Ovary (tissue), 9 donors: ENCODE results near the gene ATP7A. TPM values are rescaled to one million over a fixed set of nuclear protein-coding genes. Genes with fewer than 3 reads are reported as not detected.

Experiments
- DNase-seq, 5 donors: peaks; one replicate each; pipeline ENCODE4 v3.0.0-alpha.2; 2019 to 2020
- H3K27ac ChIP-seq, 2 donors: fragments of 200-600 bp; one replicate each; pipeline versions ENCODE4 v1.5.1 to v1.8.0; 2019 to 2022
- H3K27me3 ChIP-seq: fragments of 200-600 bp; one replicate; pipeline ENCODE4 v1.8.0; 2022
- H3K36me3 ChIP-seq: fragments of 200-600 bp; sonication (generic); one replicate; pipeline ENCODE4 v1.5.1; 2019
- H3K4me1 ChIP-seq: one replicate; pipeline ENCODE4 v1.8.1; 2013; ENCODE audit warnings: mild to moderate bottlenecking, moderate library complexity; ENCODE audit not compliant: insufficient read depth
- H3K4me3 ChIP-seq: fragments of 200-600 bp; sonication (generic); one replicate; pipeline ENCODE4 v1.5.1; 2017
- H3K9me3 ChIP-seq, 2 donors: fragments of 200-600 bp in 1 of 2; sonication (generic) in 1 of 2; one replicate each; pipeline versions ENCODE4 v1.5.1 to v1.8.1; 2013 to 2019; ENCODE audit warnings: mild to moderate bottlenecking in 1 of 2, moderate library complexity in 1 of 2
- EP300 ChIP-seq: sonication (generic); formaldehyde crosslinking; IDR thresholded peaks from one replicate; pipeline ENCODE4 v1.6.1; 2017; ENCODE audit warnings: antibody characterized with exemption
- POLR2A ChIP-seq: fragments of 450-650 bp; IDR thresholded peaks from one replicate; pipeline ENCODE4 v1.6.1; 2017; ENCODE audit warnings: antibody characterized with exemption, mild to moderate bottlenecking, moderate library complexity
- WGBS, 3 donors: extraction: QIAGEN DNeasy Blood & Tissue Kit in 1 of 3; methylation state at CpG; one replicate each; pipeline versions ENCODE4 v1.1.5 to v1.1.7; 2013 to 2017; 5-methylcytosine and 5-hydroxymethylcytosine counted together
- intact Hi-C, 4 donors: fragments of 100-400 bp; cut with DNase I; formaldehyde crosslinking; loops; one replicate each; pipeline versions ENCODE4 v1.11.0 to v1.15.1; 2022 to 2023
- polyA plus RNA-seq, 2 donors: library from polyadenylated mRNA; stranded (reverse); fragments of 200-250 nt in 1 of 2; fragments of 350-450 nt in 1 of 2; fragmentation: Illumina TruSeq in 1 of 2; extraction: RNeasy Lipid Tissue Mini Kit (QIAGEN cat#74804) in 1 of 2; gene quantifications; one replicate each; pipeline ENCODE4 v1.2.3, GENCODE V29; 2013 to 2014
- total RNA-seq, 7 donors: library from RNA; depleted of rRNA in 2 of 7; stranded (reverse); fragments of >200 nt in 2 of 7; fragmentation: NEBNext Ultra II Directional in 3 of 7; extraction: Animal tissue kit (Norgen Biotek cat#: 25700) in 3 of 7; gene quantifications; one replicate each; pipeline versions ENCODE4 v1.1.0 to v1.2.4, GENCODE V29; 2016 to 2023
- TF ChIP-seq, protein P1 (sequence below), 3 donors: fragments of 450-650 bp in 2 of 3; fragments of 200-600 bp in 1 of 3; IDR thresholded peaks; one replicate each; pipeline versions ENCODE4 v1.5.1 to v1.8.0; 2016 to 2022; ENCODE audit warnings: antibody characterized with exemption in 3 of 3, mild to moderate bottlenecking in 1 of 3
- donor health status: DM: no; HTN: no; CAD: no; lungs with moderate emphysema.
- donor health status: DM: no; HTN: no; CAD: no.
- donor health status: Bipolar disorder and iron deficiency.
- donor health status: DM: yes; HTN: yes; CAD: no.
- donor health status: DM: no; HTN: no; CAD: no.
- donor health status: DM: yes; HTN: yes; CAD: no.

Gene ATP7A
- total and polyA plus RNA-seq, 9 donors, result 2.3 to 11.2 (median 10.2) TPM

DNA sequence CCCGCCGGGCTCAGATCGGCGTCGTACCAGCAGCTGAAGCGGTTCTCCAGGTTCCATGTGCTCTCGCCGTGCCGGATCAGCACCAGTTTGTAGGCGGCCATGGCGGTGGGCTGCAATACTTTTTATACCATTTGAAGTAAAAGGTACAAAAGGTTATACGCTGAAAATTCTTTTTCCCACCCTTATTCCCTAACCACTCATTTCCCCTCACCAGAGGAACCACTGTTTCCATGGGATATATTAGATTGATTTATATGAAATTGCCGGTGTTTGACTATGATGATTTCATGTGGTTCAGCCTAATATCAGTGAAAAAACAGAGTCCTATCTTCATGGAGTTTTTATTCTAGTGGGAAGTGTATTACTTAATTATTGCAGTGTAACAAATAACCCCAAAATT is 59.0 kb downstream of the ATP7A start, which contains the start of gene PGAM4:
Gene PGAM4 (minus strand): TSS at position 101 of the 400 bp plus-strand sequence. CDS start 0 bp downstream, at position 101.
- no peak for DNase-seq
- no peaks in the 10 kb centered on the region for H3K4me1 ChIP-seq
- no peaks in the 10 kb centered on the region for H3K36me3 ChIP-seq
- H3K4me3 ChIP-seq, result no peak within 1 kb of the TSS
- TF ChIP-seq POLR2A, result no peak
- TF ChIP-seq, protein P1, sequence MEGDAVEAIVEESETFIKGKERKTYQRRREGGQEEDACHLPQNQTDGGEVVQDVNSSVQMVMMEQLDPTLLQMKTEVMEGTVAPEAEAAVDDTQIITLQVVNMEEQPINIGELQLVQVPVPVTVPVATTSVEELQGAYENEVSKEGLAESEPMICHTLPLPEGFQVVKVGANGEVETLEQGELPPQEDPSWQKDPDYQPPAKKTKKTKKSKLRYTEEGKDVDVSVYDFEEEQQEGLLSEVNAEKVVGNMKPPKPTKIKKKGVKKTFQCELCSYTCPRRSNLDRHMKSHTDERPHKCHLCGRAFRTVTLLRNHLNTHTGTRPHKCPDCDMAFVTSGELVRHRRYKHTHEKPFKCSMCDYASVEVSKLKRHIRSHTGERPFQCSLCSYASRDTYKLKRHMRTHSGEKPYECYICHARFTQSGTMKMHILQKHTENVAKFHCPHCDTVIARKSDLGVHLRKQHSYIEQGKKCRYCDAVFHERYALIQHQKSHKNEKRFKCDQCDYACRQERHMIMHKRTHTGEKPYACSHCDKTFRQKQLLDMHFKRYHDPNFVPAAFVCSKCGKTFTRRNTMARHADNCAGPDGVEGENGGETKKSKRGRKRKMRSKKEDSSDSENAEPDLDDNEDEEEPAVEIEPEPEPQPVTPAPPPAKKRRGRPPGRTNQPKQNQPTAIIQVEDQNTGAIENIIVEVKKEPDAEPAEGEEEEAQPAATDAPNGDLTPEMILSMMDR (IDR thresholded peaks at IDR 0.05), result no peak
- H3K9me3 ChIP-seq, result no peaks in the 10 kb centered on the region
- WGBS, 3 donors, result 89 to 92% (median 90%) methylated on average over 13 of the region's 13 CpGs
- no peak within 1 kb of the TSS for H3K27ac ChIP-seq
- no peaks in the 10 kb centered on the region for H3K27me3 ChIP-seq
- intact Hi-C loops, result no loop called here

DNA sequence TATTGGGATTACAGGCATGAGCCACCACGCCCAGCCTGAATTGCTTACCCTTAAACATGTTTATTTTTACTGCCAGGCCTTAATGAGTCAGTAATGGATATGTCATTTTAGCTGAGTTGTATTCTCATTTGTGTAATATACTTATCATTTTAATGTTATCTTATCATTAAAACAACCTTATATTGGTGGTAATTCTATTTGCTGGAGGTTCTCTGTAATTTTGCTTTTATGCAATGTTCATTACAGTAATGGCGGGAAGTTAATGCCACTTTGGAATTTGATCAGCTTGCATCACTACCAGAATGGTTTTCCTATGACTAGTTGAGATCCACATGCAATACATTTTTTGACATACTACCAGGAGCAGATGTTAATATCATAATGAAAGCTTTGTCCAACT is 65.3 kb downstream of the ATP7A start:
- no peaks in the 10 kb centered on the region for H3K36me3 ChIP-seq
- 78 to 80% (median 78%) methylated on average over 2 of the region's 2 CpGs for WGBS, 3 donors

DNA sequence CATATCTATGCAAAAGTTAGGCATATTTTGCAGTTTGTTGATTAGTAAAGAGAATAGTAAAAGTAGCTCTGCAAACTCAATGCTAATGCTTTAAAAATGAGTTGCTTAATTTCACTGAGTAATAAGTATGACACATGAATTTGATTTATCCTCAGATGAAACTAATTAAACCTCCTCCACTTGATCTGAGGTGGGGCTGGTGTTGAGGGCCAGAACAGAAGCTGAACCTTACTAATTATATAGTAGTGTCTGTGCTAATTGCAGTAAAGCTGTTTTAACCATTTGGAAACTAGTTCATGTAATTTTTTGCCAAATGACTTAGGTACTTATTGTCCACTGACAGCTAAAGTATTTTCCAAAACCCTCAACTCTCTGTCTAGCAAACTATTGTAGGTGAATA is 66.6 kb downstream of the ATP7A start:
- H3K27ac ChIP-seq, result no peak overlapping the region
- intact Hi-C loops, result no loop called here
- no peaks in the 10 kb centered on the region for H3K9me3 ChIP-seq
- DNase-seq, result no peak
- no peaks in the 10 kb centered on the region for H3K27me3 ChIP-seq
- no peaks in the 10 kb centered on the region for H3K4me1 ChIP-seq
- no peaks in the 10 kb centered on the region for H3K36me3 ChIP-seq
- no peak overlapping the region for H3K4me3 ChIP-seq
- TF ChIP-seq EP300 (no peak), POLR2A (no peak)
- TF ChIP-seq, protein P1 (IDR thresholded peaks at IDR 0.05), result no peak

More for the DNA sequence above, 65.3 kb downstream of the ATP7A start:
- H3K4me1 ChIP-seq, result no peaks in the 10 kb centered on the region
- no peak overlapping the region for H3K27ac ChIP-seq
- no peaks in the 10 kb centered on the region for H3K27me3 ChIP-seq
- no peak overlapping the region for H3K4me3 ChIP-seq
- no peaks in the 10 kb centered on the region for H3K9me3 ChIP-seq
- intact Hi-C loops, result no loop called here
- no peak for DNase-seq
- TF ChIP-seq POLR2A, result no peak

- no peak overlapping the region for H3K4me3 ChIP-seq
- 71 to 87% (median 80%) methylated on average over 1 of the region's 1 CpG for WGBS, 3 donors
- no peaks in the 10 kb centered on the region for H3K27me3 ChIP-seq
- no peaks in the 10 kb centered on the region for H3K36me3 ChIP-seq
- no peak for DNase-seq
- no peaks in the 10 kb centered on the region for H3K4me1 ChIP-seq
- TF ChIP-seq EP300 (no peak), POLR2A (no peak)
- TF ChIP-seq, protein P1 (IDR thresholded peaks at IDR 0.05), result no peak
- no peak overlapping the region for H3K27ac ChIP-seq
- H3K9me3 ChIP-seq, result no peaks in the 10 kb centered on the region
- intact Hi-C loops, result no loop called here
These were observed 67.0 kb downstream of the ATP7A start for GRCh38 chrX:77977518-77977917.

DNA sequence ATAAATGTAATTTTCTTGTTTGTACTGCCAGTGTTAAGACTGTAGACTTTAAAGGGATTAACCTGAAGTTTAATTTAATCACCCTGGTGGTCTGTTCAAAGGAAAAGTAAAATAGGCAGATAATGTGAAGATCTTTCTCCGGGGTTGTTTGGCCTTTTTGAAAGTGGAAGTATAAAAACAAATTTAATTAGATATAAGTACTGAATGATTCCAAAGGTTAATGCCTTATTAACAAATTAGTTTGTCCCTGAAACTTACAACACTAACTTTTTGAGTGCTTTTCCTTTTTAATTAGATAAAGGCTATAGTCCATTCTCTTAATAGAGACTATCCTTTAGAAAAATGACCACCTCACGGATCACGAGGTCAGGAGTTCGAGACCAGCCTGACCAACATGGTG is 69.4 kb downstream of the ATP7A start:
- TF ChIP-seq, protein P1 (IDR thresholded peaks at IDR 0.05), result no peak
- TF ChIP-seq EP300, result no peak
- intact Hi-C loops, result no loop called here
- Histone ChIP-seq H3K36me3 (no peaks in the 10 kb centered on the region), H3K27me3 (no peaks in the 10 kb centered on the region), H3K4me3 (no peak overlapping the region), H3K9me3 (no peaks in the 10 kb centered on the region), H3K4me1 (no peaks in the 10 kb centered on the region), H3K27ac (no peak overlapping the region)
- no peak for DNase-seq
- WGBS, 3 donors, result 81 to 83% (median 82%) methylated on average over 4 of the region's 4 CpGs
